Superior temporal gyrus (tissue), 1 donor: ENCODE measurements around the gene DOCK3.

Experiments
- DNase-seq: peaks from one replicate; pipeline ENCODE4 v3.0.0-alpha.2; 2016; ENCODE audit errors: extremely low spot score

Gene DOCK3

GRCh38 chr3:51422211-51422610 lies 747.5 kb downstream of the DOCK3 start:
- DNase-seq = no peak

DNA sequence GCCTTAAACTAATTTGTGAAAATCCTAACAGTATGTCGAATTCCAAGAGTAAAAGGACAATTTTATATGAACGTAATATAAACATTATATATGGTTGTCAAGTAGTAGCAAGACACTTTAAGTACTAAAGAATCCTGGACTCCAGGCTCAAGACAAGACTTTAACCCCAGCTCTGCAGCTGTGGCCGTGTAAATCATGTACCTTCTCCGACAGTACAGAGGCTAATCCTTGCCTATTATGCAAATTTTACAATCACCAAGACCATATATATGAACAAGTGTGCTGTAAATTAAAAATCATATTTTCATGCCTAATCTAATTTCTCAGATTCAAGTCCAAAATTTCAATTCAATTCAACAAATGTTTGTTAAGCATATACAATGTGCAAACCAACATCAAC lies 752.2 kb downstream of the DOCK3 start:
- no peak for DNase-seq

DNA sequence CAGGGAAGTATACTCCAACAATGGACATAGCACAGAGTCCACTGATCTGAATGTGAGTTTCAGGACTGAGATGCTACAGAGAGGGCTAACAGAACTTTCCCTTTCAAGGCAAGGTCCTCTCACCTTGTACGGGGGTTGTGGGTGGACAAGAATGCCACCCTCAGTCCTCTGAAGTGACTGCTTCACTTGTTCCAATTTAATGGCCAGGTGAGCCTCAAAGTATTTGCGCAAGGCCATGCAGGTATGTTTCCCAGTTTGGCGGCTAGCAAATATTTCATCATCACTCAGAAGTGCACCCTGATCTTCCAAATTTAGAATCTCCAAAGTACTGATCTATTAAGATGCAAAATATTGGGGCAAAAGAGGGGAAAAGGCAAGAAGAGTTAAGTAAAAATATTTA lies 754.4 kb downstream of the DOCK3 start:
- no peak for DNase-seq
